ENCODE data around the gene GBGT1.

GRCh38 chr9:133119103-133119845, 44.4 kb downstream of the GBGT1 start:
- TF ChIP-seq CTCF (IDR thresholded peaks at IDR 0.05; ENCODE audit: poor library complexity) (no peak), EZH2phosphoT487 (IDR thresholded peaks at IDR 0.05; ENCODE audit: low read depth, severe bottlenecking, unreplicated experiment) (no peak), EZH2 (IDR thresholded peaks at IDR 0.05; ENCODE audit: borderline replicate concordance) (no peak)

All from hepatocyte (in vitro differentiated cells).